Stimulated activated naive CD4-positive, alpha-beta T cell (primary cell): ENCODE results near the gene ITGA8.
"Not testable (repeated sequence)": the region's sequence is repeated elsewhere in the genome, so short reads cannot be mapped to it uniquely, and the experiment has no call there.

Source experiments
- DNase-seq, 6 experiments: peaks; one replicate each; lab custom pipeline; 2025; lab: John Stamatoyannopoulos, UW

The ITGA8 gene

DNA sequence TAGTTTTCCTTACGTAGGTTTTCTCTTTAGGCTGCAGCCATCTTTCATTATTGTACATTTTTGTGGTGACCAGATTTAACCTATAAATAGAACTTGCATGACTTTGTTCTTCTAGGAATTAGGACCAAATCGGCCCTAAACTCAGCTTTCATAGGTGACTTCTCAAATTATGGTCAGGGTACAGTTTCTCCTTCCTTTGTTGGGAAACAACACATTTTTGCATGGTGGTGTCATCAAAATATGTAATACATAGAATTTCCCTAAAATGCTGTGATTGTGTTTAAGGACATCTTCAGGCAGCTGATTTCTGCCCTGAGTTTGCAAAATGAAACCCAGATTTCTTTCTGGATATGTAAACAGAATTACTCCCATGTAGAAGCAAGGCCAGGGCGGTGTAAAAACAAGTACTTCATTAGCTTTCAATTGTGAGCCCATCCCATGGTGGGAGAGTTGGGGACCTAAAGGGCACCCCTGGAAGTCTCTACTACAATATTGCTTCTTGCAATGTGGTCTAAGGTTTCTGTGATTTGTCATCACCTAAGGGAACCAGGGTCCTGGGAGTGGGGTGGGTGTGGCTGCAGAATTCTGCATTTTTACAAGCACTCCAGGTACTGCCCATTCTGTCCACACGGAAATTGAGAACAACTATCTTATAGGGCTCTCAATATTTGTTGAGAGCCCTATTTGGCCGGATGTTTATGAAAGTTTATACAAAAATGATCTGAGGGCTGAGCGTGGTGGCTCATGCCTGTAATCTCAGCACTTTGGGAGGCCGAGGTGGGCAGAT lies 227.7 kb downstream of the ITGA8 start:
- DNase-seq = no peak

GRCh38 chr10:15489431-15489830 lies 230.3 kb downstream of the ITGA8 start:
- DNase-seq = no peak

- no peak for DNase-seq
Measured at GRCh38 chr10:15487376-15487775, 232.3 kb downstream of the ITGA8 start.

GRCh38 chr10:15486404-15486803 lies 233.3 kb downstream of the ITGA8 start:
- no peak for DNase-seq

- no peak for DNase-seq
Measured at GRCh38 chr10:15485684-15486316, 233.9 kb downstream of the ITGA8 start.

GRCh38 chr10:15485027-15485426 lies 234.7 kb downstream of the ITGA8 start:
- no peak for DNase-seq

- DNase-seq = no peak
Measured at GRCh38 chr10:15484128-15484527, 235.6 kb downstream of the ITGA8 start.

- no peak for DNase-seq
Measured at GRCh38 chr10:15483215-15484075, 236.3 kb downstream of the ITGA8 start.

DNA sequence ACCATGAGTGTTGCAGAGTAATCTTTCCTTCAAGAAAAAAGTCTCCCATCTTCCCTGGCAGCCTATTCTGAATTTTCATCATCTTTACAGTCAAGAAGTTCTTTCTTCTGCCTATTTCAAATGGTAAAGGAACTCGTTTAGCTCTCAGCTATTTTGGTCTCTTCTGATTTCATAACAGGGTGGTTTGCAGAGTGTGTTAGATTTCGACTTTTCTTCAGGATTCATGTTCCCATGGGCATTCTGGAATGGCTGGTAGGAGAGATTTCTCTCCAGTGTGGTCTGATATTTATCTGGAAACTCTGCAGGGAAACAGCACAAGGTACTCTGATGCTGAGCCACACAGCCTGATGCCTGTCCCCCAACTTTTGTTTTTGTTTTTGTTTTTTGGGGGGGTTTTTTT lies 237.6 kb downstream of the ITGA8 start:
- no peak for DNase-seq

GRCh38 chr10:15478950-15479349 lies 240.8 kb downstream of the ITGA8 start:
- no peak for DNase-seq

- DNase-seq = no peak
Measured at GRCh38 chr10:15478429-15478828, 241.3 kb downstream of the ITGA8 start.

DNA sequence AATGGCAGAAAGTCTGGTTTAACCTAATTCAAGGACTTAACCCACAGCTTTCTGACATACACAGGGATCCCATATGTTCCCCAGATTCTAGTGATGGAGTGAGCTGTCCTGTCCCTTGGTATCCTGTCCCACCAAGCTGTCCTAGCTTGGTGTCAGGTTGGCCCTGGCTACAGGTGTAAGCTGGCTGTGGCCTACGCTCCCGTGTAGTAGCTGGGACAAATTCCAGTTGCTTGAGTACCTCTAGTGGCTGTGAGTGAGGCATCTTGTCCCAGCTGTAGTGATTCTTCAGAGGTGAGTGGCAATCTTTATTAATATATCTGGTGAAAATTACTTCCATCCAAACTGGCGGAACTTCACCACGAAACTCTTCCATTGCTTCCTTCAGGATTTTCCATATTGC lies 243.4 kb downstream of the ITGA8 start:
- no peak for DNase-seq

GRCh38 chr10:15475439-15475838 lies 244.3 kb downstream of the ITGA8 start:
- DNase-seq = not testable (repeated sequence)

- DNase-seq = no peak
Measured at GRCh38 chr10:15474671-15475070, 245.1 kb downstream of the ITGA8 start.

DNA sequence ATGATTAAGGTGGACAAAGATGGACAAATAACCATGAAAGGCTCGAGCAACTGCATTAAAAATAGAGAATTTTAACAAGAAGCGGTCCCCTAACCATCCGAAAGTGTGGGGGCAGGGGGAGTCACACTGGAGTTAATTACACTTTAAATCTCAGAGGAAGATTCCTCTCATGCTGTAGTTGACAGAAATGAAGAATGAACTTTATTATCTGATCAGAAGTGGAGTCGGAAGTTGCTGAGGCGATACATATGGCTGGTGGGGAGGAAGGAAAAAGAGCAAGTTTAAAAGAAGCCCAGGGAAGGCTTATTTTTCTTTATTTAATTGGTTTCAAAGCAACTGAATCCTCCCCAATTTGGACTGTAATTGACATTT lies 246.3 kb downstream of the ITGA8 start:
- no peak for DNase-seq

GRCh38 chr10:15472431-15473395 lies 247.0 kb downstream of the ITGA8 start:
- DNase-seq = no peak

DNA sequence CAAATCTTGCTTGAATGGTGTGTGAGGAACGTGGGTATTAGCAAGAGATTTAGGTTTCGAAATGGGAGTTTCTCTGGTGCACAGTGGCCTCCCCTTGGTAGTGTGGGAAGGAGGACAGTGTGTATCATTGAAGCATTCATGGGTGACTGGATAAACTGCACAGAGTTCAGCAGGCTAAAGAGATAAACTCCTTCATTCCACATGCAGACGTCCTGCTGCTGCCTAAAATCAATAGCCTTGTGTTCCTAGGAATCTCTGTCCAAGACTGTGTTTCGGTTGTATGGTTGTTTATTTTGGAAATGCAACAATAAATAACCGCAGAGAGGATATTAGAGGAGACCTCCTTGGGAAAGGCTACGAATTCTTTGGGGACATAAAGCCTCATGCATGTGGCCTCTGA lies 247.7 kb downstream of the ITGA8 start:
- DNase-seq = no peak

DNA sequence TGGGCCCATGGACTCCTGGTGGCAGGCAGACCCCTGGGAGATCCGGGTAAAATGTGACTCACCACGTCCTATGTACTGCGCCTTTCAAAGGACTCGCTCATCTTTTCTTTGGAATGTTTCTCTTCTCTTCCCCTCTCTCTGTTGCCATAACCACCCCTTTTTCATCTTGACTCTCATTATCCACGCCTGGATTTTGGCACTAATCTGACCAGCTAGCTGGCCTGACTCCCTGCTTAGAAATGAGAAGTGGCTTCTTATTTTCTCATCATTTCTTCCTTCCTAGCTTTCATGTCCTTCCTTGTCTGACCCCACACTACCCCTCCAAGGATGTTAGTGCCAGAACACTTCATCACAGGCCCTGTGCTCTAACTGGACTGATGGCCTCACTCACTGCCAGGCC lies 250.6 kb downstream of the ITGA8 start:
- DNase-seq = no peak

DNA sequence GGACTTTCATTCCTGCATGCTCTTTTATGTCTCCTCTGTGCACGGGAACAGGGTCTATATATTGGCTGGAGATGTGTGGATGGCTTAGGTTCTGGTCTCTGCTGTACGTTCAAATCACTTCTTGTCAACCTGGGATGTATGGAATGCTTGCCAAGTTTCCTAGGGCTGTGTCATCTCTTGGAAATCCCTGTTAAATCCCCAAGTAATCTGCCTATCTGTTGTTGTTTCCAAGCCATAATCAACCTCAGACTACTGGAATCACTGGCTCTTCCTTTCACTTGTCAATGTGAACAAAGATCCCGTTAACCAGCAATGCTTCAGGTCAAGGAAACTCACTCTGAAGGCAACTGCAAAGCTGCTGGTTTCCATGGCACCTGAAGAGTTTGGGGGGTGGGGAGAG lies 255.3 kb downstream of the ITGA8 start:
- DNase-seq = no peak
